Ishikawa (cell line): ENCODE measurements around the gene GDNF.

ENCODE experiments used
- CEBPB ChIP-seq: IDR thresholded peaks from 2 replicates; pipeline ENCODE4 v1.6.1; 2012
- CREB1 ChIP-seq: IDR thresholded peaks from 2 replicates; pipeline ENCODE4 v1.6.1; 2012; ENCODE audit warnings: low read depth
- EGR1 ChIP-seq: IDR thresholded peaks from 2 replicates; pipeline ENCODE4 v1.6.1; 2012
- EP300 ChIP-seq: IDR thresholded peaks from 2 replicates; pipeline ENCODE4 v1.6.1; 2012; ENCODE audit warnings: borderline replicate concordance
- FOXM1 ChIP-seq: IDR thresholded peaks from 2 replicates; pipeline ENCODE4 v1.6.1; 2012; ENCODE audit warnings: low read depth, borderline replicate concordance
- NFIC ChIP-seq: IDR thresholded peaks from 2 replicates; pipeline ENCODE4 v1.6.1; 2012
- RAD21 ChIP-seq: IDR thresholded peaks from 2 replicates; pipeline ENCODE4 v1.6.1; 2012; ENCODE audit warnings: low read depth
- REST ChIP-seq: IDR thresholded peaks from 2 replicates; pipeline ENCODE4 v1.6.1; 2012; ENCODE audit warnings: low read depth, mild to moderate bottlenecking
- TAF1 ChIP-seq: IDR thresholded peaks from 2 replicates; pipeline ENCODE4 v1.6.1; 2012; ENCODE audit warnings: low read depth, mild to moderate bottlenecking
- TCF12 ChIP-seq: IDR thresholded peaks from 2 replicates; pipeline ENCODE4 v1.6.1; 2012; ENCODE audit warnings: low read depth
- TEAD4 ChIP-seq: IDR thresholded peaks from 2 replicates; pipeline ENCODE4 v1.6.1; 2012
- USF1 ChIP-seq: IDR thresholded peaks from 2 replicates; pipeline ENCODE4 v1.6.1; 2012
- YY1 ChIP-seq: IDR thresholded peaks from 2 replicates; pipeline ENCODE4 v1.6.1; 2012; ENCODE audit warnings: low read depth
- ZBTB7A ChIP-seq: IDR thresholded peaks from 2 replicates; pipeline ENCODE4 v1.6.1; 2012; ENCODE audit warnings: low read depth
- TF ChIP-seq, protein P1 (sequence below): IDR thresholded peaks from 2 replicates; pipeline ENCODE4 v1.6.1; 2012

Gene GDNF

DNA sequence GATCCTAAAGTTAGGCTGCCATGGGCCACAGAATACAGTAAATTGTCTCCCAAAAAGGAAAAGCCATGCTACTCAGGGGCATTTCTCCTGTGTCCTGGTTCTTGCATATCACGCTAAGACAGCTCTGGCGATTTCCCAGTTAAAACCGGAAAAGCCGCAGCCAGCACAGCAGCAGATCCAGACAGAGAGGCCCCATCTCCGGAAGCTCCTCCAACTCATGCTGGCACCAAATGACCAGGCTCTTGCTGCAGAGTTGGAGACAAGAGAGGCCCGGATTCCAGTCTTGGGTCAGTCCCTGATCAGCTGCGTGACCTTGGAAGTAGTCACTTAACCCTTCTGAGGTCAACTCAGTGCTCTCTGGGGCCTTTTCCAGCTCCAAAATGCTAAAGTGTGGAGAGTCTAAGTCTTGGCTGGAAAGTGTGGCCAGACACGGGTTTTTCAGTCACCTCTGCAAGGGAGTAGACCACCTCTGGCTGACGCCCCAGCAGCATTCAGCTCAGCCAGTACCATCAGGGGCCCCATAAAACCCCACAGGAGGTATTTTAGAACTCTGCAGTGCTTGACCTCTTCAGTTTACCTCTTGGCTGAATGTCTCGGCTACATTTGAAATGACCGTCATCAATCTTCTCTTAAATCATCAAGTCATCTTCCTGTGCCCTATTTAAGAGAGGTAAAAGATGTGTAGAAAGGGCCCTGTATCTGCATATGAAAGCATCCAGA is 16.2 kb downstream of the GDNF start:
- TF ChIP-seq NFIC (no peak), TCF12 (no peak), ZBTB7A (no peak), TEAD4 (no peak), EGR1 (no peak), YY1 (no peak), CEBPB (no peak), RAD21 (no peak), EP300 (no peak), CREB1 (no peak), USF1 (no peak), REST (no peak), TAF1 (no peak), FOXM1 (no peak)
- TF ChIP-seq, protein P1, sequence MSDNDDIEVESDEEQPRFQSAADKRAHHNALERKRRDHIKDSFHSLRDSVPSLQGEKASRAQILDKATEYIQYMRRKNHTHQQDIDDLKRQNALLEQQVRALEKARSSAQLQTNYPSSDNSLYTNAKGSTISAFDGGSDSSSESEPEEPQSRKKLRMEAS, result no peak

DNA sequence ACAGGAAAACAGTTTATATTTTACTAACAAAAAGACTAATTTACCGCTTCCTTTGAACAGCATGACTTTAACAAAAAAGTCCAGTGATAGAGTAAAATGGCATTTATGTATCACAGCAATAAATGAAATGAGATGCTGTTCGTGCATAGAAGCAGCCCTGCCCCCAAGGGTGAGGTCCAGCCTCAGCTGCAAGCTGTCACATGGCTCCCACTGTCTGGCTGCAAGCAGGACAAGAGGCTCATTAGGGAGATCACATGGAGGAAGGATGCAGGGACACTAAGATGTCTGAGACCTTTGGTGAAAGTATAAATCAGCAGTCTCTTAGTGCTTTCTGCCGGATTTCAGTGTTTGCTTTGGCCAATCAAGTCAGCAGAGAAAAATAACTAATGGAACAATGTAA is 23.0 kb downstream of the GDNF start:
- no peak for TF ChIP-seq USF1
- TF ChIP-seq, protein P1, result no peak
- no peak for TF ChIP-seq RAD21
- TF ChIP-seq ZBTB7A, result no peak
- TF ChIP-seq FOXM1, result no peak
- TF ChIP-seq TEAD4, result no peak

DNA sequence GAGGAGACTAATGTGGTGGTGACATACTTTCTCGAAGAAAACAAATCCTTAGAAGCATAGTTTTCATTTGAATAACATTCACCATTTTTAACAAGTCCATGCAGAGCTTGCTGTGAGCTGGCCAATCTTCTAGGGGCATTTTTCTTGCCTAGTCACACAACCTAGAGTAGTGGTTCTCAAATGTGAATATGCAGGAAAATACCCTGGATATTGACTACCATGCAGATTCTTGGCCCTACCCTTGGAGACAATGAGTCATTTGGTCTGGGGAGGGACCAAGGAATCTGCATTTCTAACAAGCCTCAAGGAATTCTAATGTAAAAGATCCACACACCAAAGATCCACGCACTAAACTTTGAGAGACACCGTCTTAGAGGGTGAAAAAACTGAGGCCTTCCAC is 23.5 kb downstream of the GDNF start:
- TF ChIP-seq TCF12, result no peak
- no peak for TF ChIP-seq EP300
- no peak for TF ChIP-seq FOXM1
- no peak for TF ChIP-seq TAF1
- TF ChIP-seq REST, result no peak
- no peak for TF ChIP-seq NFIC

GRCh38 chr5:37815913-37816312 is 23.9 kb downstream of the GDNF start:
- TF ChIP-seq YY1 (no peak), TCF12 (no peak), EGR1 (no peak), ZBTB7A (no peak), EP300 (no peak), CEBPB (no peak), RAD21 (no peak), USF1 (no peak), REST (no peak), FOXM1 (no peak), TEAD4 (no peak), NFIC (no peak)
